Tibial nerve (tissue), 4 donors: ENCODE results near the gene CCPG1.

Experiments
- CTCF ChIP-seq, 5 experiments: fragments of 200-600 bp in 3 of 5; fragments of 450-650 bp in 2 of 5; sonication (generic) in 3 of 5; IDR thresholded peaks; one replicate each; pipeline ENCODE4 v1.5.1; 2016 to 2019; ENCODE audit warnings: antibody characterized with exemption in 5 of 5, mild to moderate bottlenecking in 3 of 5, moderate library complexity in 2 of 5
- EP300 ChIP-seq, 2 donors: sonication (generic); formaldehyde crosslinking; IDR thresholded peaks; one replicate each; pipeline ENCODE4 v1.6.1; 2017; ENCODE audit warnings: antibody characterized with exemption in 2 of 2, mild to moderate bottlenecking in 1 of 2
- POLR2A ChIP-seq, 2 donors: fragments of 450-650 bp; IDR thresholded peaks; one replicate each; pipeline ENCODE4 v1.6.1; 2017; ENCODE audit warnings: antibody characterized with exemption in 2 of 2, mild to moderate bottlenecking in 2 of 2, moderate library complexity in 2 of 2

DNA sequence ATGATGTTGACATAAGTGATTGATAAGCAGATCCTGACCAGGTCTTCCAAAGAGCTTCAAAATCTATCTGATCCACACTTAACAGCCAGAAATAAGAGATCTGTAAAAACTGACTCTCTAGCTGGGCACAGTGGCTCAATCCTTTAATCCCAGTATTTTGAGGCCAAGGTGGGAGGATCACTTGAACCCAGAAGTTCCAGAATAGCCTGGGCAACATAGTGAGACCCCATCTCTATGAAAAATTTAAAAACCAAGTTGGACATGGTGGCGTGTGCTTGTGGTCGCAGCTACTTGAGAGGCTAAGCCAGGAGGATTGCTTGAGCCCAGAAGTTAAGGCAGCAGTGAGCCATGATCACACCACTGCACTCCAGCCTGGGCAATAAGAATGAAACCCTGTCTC, 45.5 kb downstream of the CCPG1 start:
- TF ChIP-seq CTCF (IDR thresholded peaks at IDR 0.05), result no peak
- TF ChIP-seq EP300 (IDR thresholded peaks at IDR 0.05), result no peak
- TF ChIP-seq POLR2A (IDR thresholded peaks at IDR 0.05), result no peak
